GM12875 (cell line): ENCODE data around the gene OSGIN1.

Source experiments
- H3K4me3 ChIP-seq: one replicate; pipeline ENCODE4 v1.5.1; 2011; ENCODE audit warnings: low read depth, low read length, control low read depth
- CTCF ChIP-seq: IDR thresholded peaks from 2 replicates; pipeline ENCODE4 v1.5.1; 2011; ENCODE audit warnings: low read depth, mild to moderate bottlenecking, control low read depth, inconsistent platforms, low read length, moderate library complexity, borderline replicate concordance; ENCODE audit not compliant: insufficient read depth

The OSGIN1 gene

GRCh38 chr16:83977056-83977815 lies 24.2 kb downstream of the OSGIN1 start:
- no peak overlapping the region for H3K4me3 ChIP-seq
- TF ChIP-seq CTCF, result no peak

- TF ChIP-seq CTCF, result no peak
Observed at GRCh38 chr16:83978401-83978904, 25.4 kb downstream of the OSGIN1 start.

GRCh38 chr16:83979441-83979840 lies 26.4 kb downstream of the OSGIN1 start:
- no peak for TF ChIP-seq CTCF
- H3K4me3 ChIP-seq, result no peak overlapping the region

More at GRCh38 chr16:83978401-83978904, 25.4 kb downstream of the OSGIN1 start:
- no peak overlapping the region for H3K4me3 ChIP-seq

GRCh38 chr16:83980794-83981193 lies 27.8 kb downstream of the OSGIN1 start:
- no peak overlapping the region for H3K4me3 ChIP-seq
- TF ChIP-seq CTCF, result no peak

- no peak overlapping the region for H3K4me3 ChIP-seq
- TF ChIP-seq CTCF, result no peak
Observed at GRCh38 chr16:83981799-83982198, 28.8 kb downstream of the OSGIN1 start.

- H3K4me3 ChIP-seq, result no peak overlapping the region
- TF ChIP-seq CTCF, result no peak
Observed at GRCh38 chr16:83983491-83983890, 30.5 kb downstream of the OSGIN1 start.

GRCh38 chr16:83989300-83989699 lies 36.3 kb downstream of the OSGIN1 start:
- no peak overlapping the region for H3K4me3 ChIP-seq
- TF ChIP-seq CTCF, result no peak
